ENCODE measurements around the gene NRXN3.

NRXN3 gene

GRCh38 chr14:78714711-78715110 lies 544.5 kb downstream of the NRXN3 start:
- DNase-seq (ENCODE audit: low read depth), result no peak

- no peak for DNase-seq (ENCODE audit: low read depth)
These were observed 551.7 kb downstream of the NRXN3 start for GRCh38 chr14:78721756-78722480.

DNA sequence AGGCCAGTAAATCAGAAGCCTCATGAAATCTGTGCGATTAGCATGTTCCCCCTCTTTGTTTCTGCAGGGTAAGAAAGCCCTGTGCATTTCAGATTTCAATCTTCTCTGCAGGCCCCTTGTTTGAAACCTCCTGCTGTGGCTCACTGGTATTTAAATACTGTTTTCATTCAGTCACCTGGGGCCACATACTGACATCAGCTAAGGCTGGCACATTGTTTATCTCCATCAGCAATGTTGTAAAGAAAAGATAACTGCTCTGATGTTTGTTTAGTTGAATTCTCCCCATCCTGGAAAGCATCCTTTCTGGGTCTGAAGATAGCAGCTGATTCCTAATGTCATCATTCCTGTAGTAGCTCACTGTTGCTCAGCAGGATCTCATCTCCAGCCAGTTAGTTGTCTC lies 554.9 kb downstream of the NRXN3 start:
- no peak for DNase-seq (ENCODE audit: low read depth)

DNA sequence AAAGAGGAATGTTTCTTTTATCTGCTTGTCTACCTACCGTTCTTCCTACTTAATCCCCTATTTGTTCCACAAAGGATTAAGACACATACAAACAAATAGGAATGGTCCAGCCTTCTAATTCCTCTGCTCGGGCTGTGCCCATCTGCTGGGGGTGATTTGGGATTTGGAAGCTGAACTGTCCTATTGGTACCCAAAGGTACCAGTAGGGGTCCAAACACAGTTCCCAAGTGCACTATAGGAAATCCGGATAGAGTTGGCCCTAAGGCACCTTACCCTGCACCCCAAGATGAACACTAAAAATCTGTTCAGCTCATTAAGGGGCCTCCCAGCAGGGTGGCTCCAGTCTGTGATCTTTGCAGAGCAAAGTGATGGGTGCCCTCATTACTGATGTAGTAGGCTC lies 566.9 kb downstream of the NRXN3 start:
- no peak for DNase-seq (ENCODE audit: low read depth)

DNA sequence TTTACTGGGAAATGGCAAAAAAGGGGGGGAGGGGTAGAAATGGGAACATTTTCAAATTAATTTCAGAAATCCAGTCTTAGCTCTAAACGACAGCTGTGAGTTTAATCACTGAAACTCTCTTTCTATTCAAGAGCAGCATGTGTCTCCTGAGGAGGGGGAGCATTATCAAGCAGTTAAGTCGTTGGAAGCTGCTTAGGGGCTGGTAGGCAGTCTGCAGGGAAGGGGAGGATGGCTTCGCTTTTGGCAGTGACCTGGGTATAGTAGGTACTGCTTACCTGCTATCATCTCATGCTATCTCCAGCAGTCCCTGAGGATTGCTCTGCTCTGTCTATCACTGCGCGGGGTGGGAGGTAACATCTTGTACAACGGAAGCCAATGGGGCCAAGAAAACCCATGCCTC lies 567.4 kb downstream of the NRXN3 start:
- no peak for DNase-seq (ENCODE audit: low read depth)

- no peak for DNase-seq (ENCODE audit: low read depth)
These were observed 576.0 kb downstream of the NRXN3 start for GRCh38 chr14:78746086-78746595.

DNA sequence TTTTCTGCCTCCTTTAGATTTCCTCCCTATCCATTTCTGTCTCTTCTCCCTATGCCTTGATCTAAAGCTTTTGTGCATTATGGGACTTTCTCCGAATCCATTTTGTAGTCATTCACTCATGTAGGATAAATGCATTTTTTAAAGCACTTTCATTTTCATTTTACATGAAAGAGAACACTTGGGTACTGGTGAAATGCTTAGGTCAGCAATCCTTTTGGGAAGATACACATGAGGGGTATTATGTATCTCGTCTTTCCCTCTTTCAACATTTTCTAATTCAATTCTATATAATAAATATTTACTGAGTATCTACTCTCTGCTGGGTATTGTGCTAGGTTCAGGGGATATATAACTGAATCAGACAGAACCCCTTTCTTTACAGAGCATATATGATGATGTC lies 577.6 kb downstream of the NRXN3 start:
- DNase-seq (ENCODE audit: low read depth), result no peak

- DNase-seq (ENCODE audit: low read depth), result no peak
These were observed 582.5 kb downstream of the NRXN3 start for GRCh38 chr14:78752518-78753188.

- DNase-seq (ENCODE audit: low read depth), result no peak
These were observed 583.9 kb downstream of the NRXN3 start for GRCh38 chr14:78754059-78754458.

DNA sequence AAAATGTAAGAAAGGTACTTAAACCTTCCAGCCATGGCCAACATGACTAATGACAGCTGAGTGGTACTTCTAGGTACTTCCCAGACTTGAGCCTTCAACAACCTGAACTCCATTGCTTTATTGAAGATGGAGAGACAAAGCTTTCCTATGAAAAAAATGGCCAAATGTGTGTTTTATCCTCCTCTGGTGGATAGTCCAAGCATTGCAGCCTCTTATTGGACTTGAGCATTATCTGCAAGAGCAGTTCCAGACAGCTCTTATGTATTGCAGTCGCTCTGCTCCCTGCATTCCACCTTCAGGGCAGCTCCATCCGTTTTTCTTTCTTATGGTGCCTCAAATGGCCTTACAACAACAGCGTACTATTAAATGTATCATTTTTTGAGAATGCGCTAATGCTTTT lies 588.2 kb downstream of the NRXN3 start:
- no peak for DNase-seq (ENCODE audit: low read depth)

DNA sequence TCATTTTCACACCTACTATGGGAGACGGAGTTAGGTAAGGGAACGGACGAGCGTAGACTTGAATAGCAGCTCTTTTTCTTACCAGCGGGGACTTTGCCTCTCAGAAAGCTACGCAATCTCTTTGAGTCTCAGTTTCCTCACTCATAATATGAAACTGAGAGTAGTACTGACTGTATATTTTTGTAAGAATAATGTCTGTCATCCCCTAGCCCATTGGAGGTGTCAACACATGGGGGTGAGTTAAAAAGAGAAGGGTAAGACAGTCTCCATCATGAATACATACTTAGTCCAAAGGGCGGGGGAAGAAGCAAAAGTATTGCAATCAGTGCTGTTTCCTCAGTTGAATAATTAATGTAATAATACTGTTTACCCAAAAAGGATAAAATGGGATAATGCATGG lies 592.2 kb downstream of the NRXN3 start:
- DNase-seq (ENCODE audit: low read depth), result no peak

- DNase-seq (ENCODE audit: low read depth), result no peak
These were observed 593.6 kb downstream of the NRXN3 start for GRCh38 chr14:78763746-78764145.

GRCh38 chr14:78764240-78764639 lies 594.1 kb downstream of the NRXN3 start:
- DNase-seq (ENCODE audit: low read depth), result no peak

DNA sequence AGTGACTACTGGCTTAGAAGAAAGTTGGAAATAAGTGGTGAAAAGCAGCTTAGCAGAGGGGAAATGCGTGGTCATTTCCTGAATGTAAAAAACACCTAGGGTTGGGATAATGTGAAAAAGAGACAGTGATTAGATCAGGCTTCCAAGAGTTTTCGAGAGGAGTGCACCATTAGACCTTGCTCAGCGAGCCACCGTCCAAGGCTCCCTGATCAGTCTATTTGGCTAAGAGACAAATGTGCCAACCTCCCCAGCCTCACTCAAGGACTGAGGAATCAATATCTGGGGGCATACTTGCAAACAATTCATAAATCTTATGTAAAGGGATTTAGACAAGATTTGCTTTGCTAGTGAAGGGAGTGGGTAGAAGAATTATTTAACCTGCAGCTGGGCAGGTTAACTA lies 594.5 kb downstream of the NRXN3 start:
- DNase-seq (ENCODE audit: low read depth), result no peak

GRCh38 chr14:78767436-78767835 lies 597.3 kb downstream of the NRXN3 start:
- DNase-seq (ENCODE audit: low read depth), result no peak

DNA sequence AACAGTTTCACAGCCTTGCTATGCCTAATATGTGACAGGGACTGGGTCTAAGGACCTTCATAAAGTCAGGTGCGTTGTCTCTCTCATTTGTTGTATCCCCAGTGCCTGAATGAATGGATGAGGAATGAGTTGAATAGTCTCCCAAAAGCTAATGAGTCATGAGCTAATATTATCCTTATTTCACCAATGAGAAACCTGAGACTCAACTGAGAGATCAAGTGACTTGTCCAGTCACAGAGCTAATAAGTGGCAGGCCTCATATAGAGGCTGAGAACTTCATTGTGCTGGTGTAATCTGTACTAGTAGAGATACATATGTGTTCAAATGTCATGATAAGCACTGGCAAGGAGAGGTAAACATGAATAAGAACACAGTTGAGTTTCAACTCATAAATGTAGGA lies 612.4 kb downstream of the NRXN3 start:
- DNase-seq (ENCODE audit: low read depth), result no peak

- no peak for DNase-seq (ENCODE audit: low read depth)
These were observed 615.1 kb downstream of the NRXN3 start for GRCh38 chr14:78785265-78785664.

GRCh38 chr14:78788467-78789360 lies 618.5 kb downstream of the NRXN3 start:
- DNase-seq (ENCODE audit: low read depth), result no peak

DNA sequence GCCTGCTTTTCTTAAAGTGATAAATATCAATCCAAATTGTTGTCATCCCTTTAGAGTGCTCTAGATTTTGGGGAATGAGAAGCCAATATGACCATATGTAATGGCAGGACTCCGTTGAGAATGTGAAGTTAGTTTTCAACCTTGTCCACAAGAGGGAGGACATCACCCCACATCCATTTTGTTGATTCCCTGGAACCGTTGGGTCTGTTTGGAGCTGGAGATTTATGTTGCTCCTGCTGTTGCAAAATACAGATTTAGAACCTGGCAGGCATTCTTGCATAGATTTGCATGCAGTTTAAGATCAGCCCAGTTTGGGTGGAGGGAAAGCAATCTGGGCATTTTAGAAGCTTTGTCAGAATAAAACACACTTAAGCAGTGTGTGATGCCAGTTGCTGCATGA lies 620.1 kb downstream of the NRXN3 start:
- DNase-seq (ENCODE audit: low read depth), result no peak

DNA sequence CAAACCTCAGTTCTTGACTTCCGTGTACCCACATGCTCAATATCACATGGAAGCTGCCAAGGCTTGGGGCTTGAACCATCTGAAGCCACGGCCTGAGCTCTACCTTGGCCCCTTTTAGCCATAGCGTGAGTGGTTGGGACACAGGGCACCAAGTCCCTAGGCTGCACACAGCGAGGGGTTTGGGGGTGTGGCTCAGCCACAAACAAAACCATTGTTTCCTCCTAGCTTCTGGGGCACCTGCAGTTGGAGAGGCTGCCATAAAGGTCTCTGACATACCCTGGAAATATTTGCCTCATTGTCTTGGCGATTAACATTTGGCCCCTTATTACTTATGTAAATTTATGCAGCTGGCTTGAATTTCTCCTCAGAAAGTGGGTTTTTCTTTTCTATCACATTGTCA lies 628.6 kb downstream of the NRXN3 start:
- DNase-seq (ENCODE audit: low read depth), result no peak

GRCh38 chr14:78805570-78805969 lies 635.4 kb downstream of the NRXN3 start:
- no peak for DNase-seq (ENCODE audit: low read depth)

DNA sequence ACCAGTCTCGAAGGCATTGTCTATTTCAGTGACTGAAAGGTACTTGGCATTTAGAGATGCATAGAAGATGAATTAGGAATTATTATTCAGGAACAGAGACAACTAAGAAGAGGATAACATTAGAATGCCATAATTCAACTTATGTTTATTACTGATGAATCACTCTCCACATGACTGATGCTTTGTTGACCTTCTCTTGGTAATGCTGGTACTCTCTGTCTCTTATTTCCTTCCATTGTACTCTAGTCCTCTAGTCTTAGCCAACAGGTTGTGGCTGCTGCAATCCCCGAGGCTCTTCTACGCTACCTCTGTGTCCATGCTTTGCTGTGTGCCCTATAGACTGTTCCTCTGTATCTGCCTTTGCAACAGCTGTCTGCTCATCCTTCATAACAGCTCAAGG lies 652.9 kb downstream of the NRXN3 start:
- no peak for DNase-seq (ENCODE audit: low read depth)

DNA sequence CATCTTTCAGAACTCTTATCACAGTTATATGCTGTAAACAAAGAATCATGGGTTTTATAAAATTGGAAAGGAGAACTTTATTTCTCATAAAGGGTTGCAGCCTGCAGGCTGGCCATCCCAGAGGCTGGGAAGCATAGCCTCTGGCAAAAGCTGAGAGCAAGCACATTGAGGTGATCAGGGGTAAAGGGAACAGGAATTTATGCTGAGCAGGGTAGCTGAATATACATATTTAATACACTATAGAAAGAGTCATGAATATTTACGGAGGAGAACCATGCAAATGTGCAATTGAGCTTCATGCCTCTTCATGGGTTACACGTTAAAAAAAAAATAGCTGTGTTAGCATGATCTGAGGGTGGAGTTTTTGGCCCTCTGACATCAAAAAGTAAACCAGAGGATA lies 653.3 kb downstream of the NRXN3 start:
- no peak for DNase-seq (ENCODE audit: low read depth)

Data from T-helper 22 cell (primary cell).